ENCODE measurements around the gene WBP2NL. TPM values are rescaled to one million over a fixed set of nuclear protein-coding genes. Genes with fewer than 3 reads are reported as not detected.

The WBP2NL gene
- total RNA-seq, 1 donor from 2014 or later = 1.9 TPM

GRCh38 chr22:42074846-42075676, 76.5 kb downstream of the WBP2NL start:
- Histone ChIP-seq H3K9me3 (no peaks in the 10 kb centered on the region), H3K4me1 (peaks cover 47% of the 10 kb centered on the region), H3K27me3 (ENCODE audit: low read depth) (no peaks in the 10 kb centered on the region), H3K36me3 (peaks cover 20% of the 10 kb centered on the region), H3K4me3 (peak overlapping the region; percentile 73), H3K27ac (peak overlapping the region; percentile 96)
- ATAC-seq (no peak), DNase-seq (no peak)
- TF ChIP-seq CTCF (IDR thresholded peaks at IDR 0.05) = no peak
- intact Hi-C loops (cut with DNase I) = no loop called here

DNA sequence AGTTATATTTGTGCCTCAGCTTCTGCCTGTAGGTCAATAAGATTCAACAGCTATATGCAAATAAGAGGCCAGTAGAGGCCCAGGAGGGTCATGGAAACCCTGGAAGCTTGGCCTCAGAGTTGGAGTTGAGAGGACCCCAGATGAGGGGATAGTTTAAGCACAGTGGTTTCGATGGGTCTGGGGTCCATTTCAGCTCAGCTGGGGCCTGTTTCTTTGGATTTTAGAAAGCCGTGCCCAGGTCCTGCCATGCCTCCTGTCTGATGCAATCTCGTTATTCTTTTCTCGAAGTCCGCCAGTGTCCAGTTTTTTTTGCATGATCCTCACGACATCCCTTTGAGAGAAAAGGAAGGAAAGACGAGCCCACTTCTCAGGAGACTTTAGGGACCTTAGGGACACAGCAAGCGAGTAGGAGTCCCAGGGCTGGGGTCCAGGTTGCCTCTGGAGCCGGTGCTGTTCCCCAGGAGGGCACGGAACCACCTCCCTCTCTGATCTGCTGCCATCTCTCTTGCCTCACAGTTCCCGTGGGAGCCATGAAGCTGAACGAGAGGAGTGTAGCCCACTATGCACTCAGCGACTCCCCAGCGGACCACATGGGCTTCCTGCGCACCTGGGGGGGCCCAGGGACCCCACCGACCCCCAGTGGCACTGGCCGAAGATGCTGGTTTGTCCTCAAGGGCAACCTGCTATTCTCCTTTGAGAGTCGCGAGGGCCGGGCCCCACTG, 78.3 kb downstream of the WBP2NL start:
- DNase-seq = no peak

GRCh38 chr22:42077486-42078125, 79.0 kb downstream of the WBP2NL start:
- Histone ChIP-seq H3K27me3 (ENCODE audit: low read depth) (no peaks in the 10 kb centered on the region), H3K9me3 (no peaks in the 10 kb centered on the region), H3K4me3 (no peak overlapping the region), H3K36me3 (peaks cover 28% of the 10 kb centered on the region), H3K27ac (peak overlapping the region; percentile 98), H3K4me1 (peaks cover 42% of the 10 kb centered on the region)
- intact Hi-C loops (cut with DNase I) = no loop called here
- no peak for ATAC-seq
- no peak for DNase-seq
- TF ChIP-seq CTCF (IDR thresholded peaks at IDR 0.05) = no peak

More for the DNA sequence above, 78.3 kb downstream of the WBP2NL start:
- Histone ChIP-seq H3K4me3 (no peak overlapping the region), H3K27me3 (ENCODE audit: low read depth) (no peaks in the 10 kb centered on the region), H3K4me1 (peaks cover 42% of the 10 kb centered on the region), H3K36me3 (peaks cover 21% of the 10 kb centered on the region), H3K27ac (peak overlapping the region; percentile 98), H3K9me3 (no peaks in the 10 kb centered on the region)
- intact Hi-C loops (cut with DNase I) = no loop called here
- no peak for ATAC-seq
- TF ChIP-seq CTCF (IDR thresholded peaks at IDR 0.05) = no peak

Other genes starting within 250 kb of the WBP2NL start
- gene CCDC134, start 198.1 kb upstream of the WBP2NL start, total RNA-seq = 7.9 TPM
- 132 TPM for gene SREBF2, start 165.7 kb upstream of the WBP2NL start, total RNA-seq
- not detected for gene SHISA8, start 83.7 kb upstream of the WBP2NL start, total RNA-seq
- 0.27 TPM for gene TNFRSF13C, start 72.0 kb upstream of the WBP2NL start, total RNA-seq
- gene CENPM, start 51.6 kb upstream of the WBP2NL start, total RNA-seq = 2.3 TPM
- gene SEPTIN3, start 29.3 kb upstream of the WBP2NL start, total RNA-seq = 2.5 TPM
- 40.3 TPM for gene NAGA, start 72.0 kb downstream of the WBP2NL start, total RNA-seq
- gene PHETA2, start 75.5 kb downstream of the WBP2NL start, total RNA-seq = 12.8 TPM
- gene SMDT1, start 80.9 kb downstream of the WBP2NL start, total RNA-seq = 119 TPM
- 43.5 TPM for gene NDUFA6, start 92.0 kb downstream of the WBP2NL start, total RNA-seq
- 1.4 TPM for gene CYP2D6, start 132.0 kb downstream of the WBP2NL start, total RNA-seq

All from lower lobe of right lung (tissue), 2 donors.